Spleen (tissue), 7 donors: ENCODE results near the gene MYO1D.

Experiments
- POLR2A ChIP-seq, 3 donors: fragments of 450-650 bp; IDR thresholded peaks; one replicate each; pipeline ENCODE4 v1.5.1; 2017; ENCODE audit warnings: antibody characterized with exemption in 3 of 3, mild to moderate bottlenecking in 1 of 3
- TF ChIP-seq, protein P1 (sequence below), 11 experiments: fragments of 200-600 bp in 7 of 11; fragments of 450-650 bp in 4 of 11; sonication (generic) in 4 of 11; IDR thresholded peaks in 8 of 11; conservative IDR thresholded peaks in 3 of 11; 1 replicate in 7 of 11; 2 replicates in 4 of 11; pipeline versions ENCODE4 v1.4.0 to v1.8.0; 2016 to 2021; ENCODE audit warnings: antibody characterized with exemption in 11 of 11, inconsistent platforms in 4 of 11, mild to moderate bottlenecking in 1 of 11
- donor health status: DM: no; HTN: no; CAD: no; lungs with moderate emphysema.
- donor health status: DM: no; HTN: no; CAD: no.
- donor health status: DM: no; HTN: no; CAD: no.

GRCh38 chr17:32855620-32856019 lies 21.3 kb downstream of the MYO1D start:
- TF ChIP-seq, protein P1, sequence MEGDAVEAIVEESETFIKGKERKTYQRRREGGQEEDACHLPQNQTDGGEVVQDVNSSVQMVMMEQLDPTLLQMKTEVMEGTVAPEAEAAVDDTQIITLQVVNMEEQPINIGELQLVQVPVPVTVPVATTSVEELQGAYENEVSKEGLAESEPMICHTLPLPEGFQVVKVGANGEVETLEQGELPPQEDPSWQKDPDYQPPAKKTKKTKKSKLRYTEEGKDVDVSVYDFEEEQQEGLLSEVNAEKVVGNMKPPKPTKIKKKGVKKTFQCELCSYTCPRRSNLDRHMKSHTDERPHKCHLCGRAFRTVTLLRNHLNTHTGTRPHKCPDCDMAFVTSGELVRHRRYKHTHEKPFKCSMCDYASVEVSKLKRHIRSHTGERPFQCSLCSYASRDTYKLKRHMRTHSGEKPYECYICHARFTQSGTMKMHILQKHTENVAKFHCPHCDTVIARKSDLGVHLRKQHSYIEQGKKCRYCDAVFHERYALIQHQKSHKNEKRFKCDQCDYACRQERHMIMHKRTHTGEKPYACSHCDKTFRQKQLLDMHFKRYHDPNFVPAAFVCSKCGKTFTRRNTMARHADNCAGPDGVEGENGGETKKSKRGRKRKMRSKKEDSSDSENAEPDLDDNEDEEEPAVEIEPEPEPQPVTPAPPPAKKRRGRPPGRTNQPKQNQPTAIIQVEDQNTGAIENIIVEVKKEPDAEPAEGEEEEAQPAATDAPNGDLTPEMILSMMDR (IDR thresholded peaks at IDR 0.05 in 8 of 11, conservative IDR thresholded peaks at IDR 0.05 in 3 of 11): no peak
- no peak for TF ChIP-seq POLR2A (IDR thresholded peaks at IDR 0.05)
